GM21526 (cell line): Measurements from ENCODE around the gene MFN1.

ENCODE experiments used
- ATAC-seq: cut with Tn5 transposase; IDR thresholded peaks from one replicate; pipeline ENCODE4 v1.9.1; 2021; ENCODE audit warnings: moderate library complexity; ENCODE audit not compliant: unreplicated experiment, low FRiP score

Gene MFN1

GRCh38 chr3:179428876-179429548, 81.5 kb downstream of the MFN1 start:
- no peak for ATAC-seq

DNA sequence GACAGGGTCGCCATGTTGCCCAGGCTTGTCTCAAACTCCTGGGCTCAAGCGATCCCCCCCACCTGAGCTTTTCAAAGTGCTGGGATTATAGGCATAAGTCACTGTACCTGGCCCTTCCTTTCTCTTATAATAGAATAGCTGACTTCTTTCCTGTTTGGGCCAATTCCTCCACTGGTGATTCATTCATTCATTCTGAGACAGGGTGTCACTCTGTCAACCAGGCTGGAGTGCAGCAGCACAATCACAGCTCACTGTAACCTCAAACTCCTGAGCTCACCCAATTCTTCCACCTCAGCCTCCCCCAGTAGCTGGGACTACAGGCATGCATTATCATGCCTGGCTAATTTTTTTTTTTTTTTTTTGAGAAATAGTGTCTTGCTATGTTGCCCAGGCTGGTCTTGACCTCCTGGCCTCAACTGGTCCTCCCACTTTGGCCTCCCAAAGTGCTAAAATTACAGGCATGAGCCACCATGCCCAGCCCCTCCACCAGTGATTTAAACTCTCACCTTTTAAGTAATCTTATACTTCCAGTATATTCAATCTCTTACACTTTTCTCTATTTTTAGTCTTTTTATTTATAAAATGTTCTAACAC, 82.9 kb downstream of the MFN1 start:
- no peak for ATAC-seq

- ATAC-seq: peak; percentile 60
Measured at GRCh38 chr3:179432021-179432420, 84.5 kb downstream of the MFN1 start.

DNA sequence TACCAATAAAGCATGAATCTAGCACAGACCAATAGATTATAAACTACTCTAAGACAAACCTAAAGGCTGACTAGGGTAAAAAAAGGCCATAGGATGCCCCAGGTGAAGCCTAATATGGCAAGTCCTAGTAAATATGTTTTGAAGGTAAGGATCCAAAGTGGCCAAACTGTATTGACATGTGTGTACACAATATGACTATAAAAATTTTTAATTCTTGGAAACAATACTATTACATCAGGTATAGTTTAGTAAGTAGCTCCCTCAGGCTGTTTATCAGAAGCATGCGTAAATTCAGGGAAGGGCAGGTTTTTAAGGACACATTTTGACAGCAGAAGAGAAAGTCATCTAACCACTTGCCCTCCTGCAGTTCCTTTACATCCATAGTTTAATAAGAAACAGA, 84.9 kb downstream of the MFN1 start:
- peak; percentile 9 for ATAC-seq

DNA sequence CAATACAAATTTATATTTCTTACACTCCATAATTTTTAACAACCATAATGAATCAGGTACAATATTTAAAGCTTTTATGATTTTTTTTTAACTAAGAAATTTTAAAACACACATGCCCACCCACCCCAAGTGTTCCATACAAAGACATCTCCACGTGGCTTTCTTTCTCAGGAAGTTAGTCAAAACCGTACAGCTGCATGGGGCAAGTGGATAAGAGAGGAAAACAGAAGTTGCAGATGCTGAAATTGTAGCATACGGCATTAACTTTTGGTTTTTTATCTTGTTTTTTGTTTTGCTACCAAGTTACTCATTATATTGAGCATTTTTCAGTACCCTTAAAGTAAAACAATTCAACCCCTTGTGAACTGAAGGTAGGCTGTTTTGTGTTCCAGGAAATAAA, 89.0 kb downstream of the MFN1 start:
- no peak for ATAC-seq

DNA sequence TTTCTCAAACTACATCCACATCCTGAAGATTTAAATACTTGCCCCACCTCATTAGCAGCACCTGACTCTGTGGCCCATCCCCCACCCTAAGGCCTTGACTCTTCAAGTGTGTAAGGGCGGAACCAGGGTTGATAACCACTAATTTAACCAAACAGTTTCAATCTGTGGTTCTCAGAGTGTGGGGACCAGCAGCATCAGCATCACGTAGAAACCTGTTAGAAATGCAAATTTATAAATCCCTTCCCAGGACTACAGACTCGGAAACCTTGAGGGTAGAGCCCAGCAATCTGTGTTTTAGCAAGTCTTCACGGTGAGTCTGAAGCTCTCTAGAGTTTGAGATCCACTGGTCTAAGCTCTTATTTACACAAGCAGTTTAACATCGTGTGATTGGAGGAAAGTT, 91.3 kb downstream of the MFN1 start:
- peak; percentile 91 for ATAC-seq
